SK-N-SH (cell line): ENCODE results near the gene FLT3LG. TPM values are rescaled to one million over a fixed set of nuclear protein-coding genes. Genes with fewer than 3 reads are reported as not detected.

Source experiments
- CTCF ChIA-PET: fragments of 300-600, 350-600 bp; formaldehyde crosslinking; extraction: SDS; loops from one replicate; lab custom pipeline; 2021; lab: Yijun Ruan, JAX
- POLR2A ChIA-PET: fragments of 350-600 bp; sonication (Branson Sonifier 250); formaldehyde crosslinking; extraction: SDS; loops from one replicate; lab custom pipeline; 2020; ENCODE audit warnings: antibody characterized with exemption, inconsistent platforms; lab: Yijun Ruan, JAX
- DNase-seq: peaks from one replicate; pipeline ENCODE4 v3.0.0; 2012
- H2AFZ ChIP-seq: fragments of 200-600 bp; sonication (generic); 2 replicates; pipeline ENCODE4 v1.8.1; 2016; ENCODE audit warnings: antibody characterized with exemption, mild to moderate bottlenecking, low read depth
- H3F3A ChIP-seq: fragments of 200-600 bp; sonication (generic); replicated peaks from 2 replicates; pipeline ENCODE3; 2016; ENCODE audit warnings: antibody characterized with exemption, mild to moderate bottlenecking; ENCODE audit not compliant: insufficient read depth
- H3K27ac ChIP-seq, 2 experiments: fragments of 200-500 bp in 1 of 2; fragments of 200-600 bp in 1 of 2; sonication (Bioruptor generic) in 1 of 2; sonication (generic), shearing (Covaris generic) in 1 of 2; 2 replicates each; pipeline versions ENCODE4 v1.5.1 to v1.6.1; 2014 to 2016; ENCODE audit warnings: low read depth in 2 of 2, inconsistent platforms in 1 of 2, low read length in 1 of 2, mild to moderate bottlenecking in 1 of 2, mixed read lengths in 1 of 2
- H3K27me3 ChIP-seq: fragments of 200-600 bp; sonication (generic), shearing (Covaris generic); 2 replicates; pipeline ENCODE4 v1.6.1; 2016; ENCODE audit warnings: mixed run types; ENCODE audit not compliant: insufficient read depth
- H3K36me3 ChIP-seq, 2 experiments: fragments of 200-500 bp in 1 of 2; fragments of 200-600 bp in 1 of 2; sonication (Bioruptor generic) in 1 of 2; sonication (generic) in 1 of 2; replicated peaks in 1 of 2; 2 replicates each; pipeline versions ENCODE3 to v1.5.1; 2014 to 2016; ENCODE audit warnings: low read length in 1 of 2, mild to moderate bottlenecking in 1 of 2; ENCODE audit not compliant: insufficient read depth in 2 of 2, control insufficient read depth in 1 of 2
- H3K4me1 ChIP-seq, 2 experiments: fragments of 200-500 bp in 1 of 2; fragments of 200-600 bp in 1 of 2; sonication (Bioruptor generic) in 1 of 2; sonication (generic), shearing (Covaris generic) in 1 of 2; 2 replicates each; pipeline versions ENCODE4 v1.5.1 to v1.6.1; 2014 to 2016; ENCODE audit warnings: low read depth in 1 of 2, low read length in 1 of 2, mixed run types in 1 of 2; ENCODE audit not compliant: insufficient read depth in 2 of 2, control insufficient read depth in 1 of 2
- H3K4me2 ChIP-seq: fragments of 200-600 bp; sonication (generic), shearing (Covaris generic); 2 replicates; pipeline ENCODE4 v1.6.1; 2017; ENCODE audit warnings: mixed run types
- H3K4me3 ChIP-seq, 2 experiments: fragments of 200-500 bp in 1 of 2; fragments of 200-600 bp in 1 of 2; sonication (Bioruptor generic) in 1 of 2; sonication (generic), shearing (Covaris generic) in 1 of 2; 2 replicates each; pipeline versions ENCODE4 v1.5.1 to v1.8.1; 2014 to 2016; ENCODE audit warnings: low read depth in 2 of 2, inconsistent platforms in 1 of 2, low read length in 1 of 2, mild to moderate bottlenecking in 1 of 2, mixed read lengths in 1 of 2, moderate library complexity in 1 of 2
- H3K79me2 ChIP-seq: fragments of 200-600 bp; sonication (generic); 2 replicates; pipeline ENCODE4 v1.8.1; 2017; ENCODE audit warnings: mild to moderate bottlenecking; ENCODE audit not compliant: insufficient read depth
- H3K9ac ChIP-seq: fragments of 200-600 bp; sonication (generic); 2 replicates; pipeline ENCODE4 v1.6.1; 2017; ENCODE audit warnings: mixed run types
- H3K9me2 ChIP-seq: fragments of 200-600 bp; sonication (generic); 2 replicates; pipeline ENCODE4 v1.6.1; 2017; ENCODE audit warnings: mixed run types
- H3K9me3 ChIP-seq: fragments of 200-600 bp; sonication (generic); 2 replicates; pipeline ENCODE4 v1.6.1; 2017; ENCODE audit warnings: mixed run types, mild to moderate bottlenecking, moderate library complexity
- H4K20me1 ChIP-seq: fragments of 200-600 bp; sonication (generic); 2 replicates; pipeline ENCODE4 v1.6.1; 2017; ENCODE audit warnings: mild to moderate bottlenecking, mixed run types; ENCODE audit not compliant: insufficient read depth
- CHD2 ChIP-seq: fragments of 150-350 bp; IDR thresholded peaks from 2 replicates; pipeline ENCODE4 v1.6.1; 2018; ENCODE audit warnings: low read length; ENCODE audit not compliant: partially characterized antibody
- EP300 ChIP-seq, 2 experiments: IDR thresholded peaks; 2 replicates each; pipeline versions ENCODE4 v1.4.0 to v1.6.1; 2012; ENCODE audit warnings: borderline replicate concordance in 1 of 2, low read depth in 1 of 2, low read length in 1 of 2
- EZH2phosphoT487 ChIP-seq: fragments of 200-600 bp; sonication (generic); IDR thresholded peaks from 2 replicates; pipeline ENCODE4 v1.6.1; 2017; ENCODE audit warnings: low read depth, mixed run types, mild to moderate bottlenecking, antibody characterized with exemption, moderate library complexity, borderline replicate concordance
- FOSL2 ChIP-seq: IDR thresholded peaks from 2 replicates; pipeline ENCODE4 v1.4.0; 2012; ENCODE audit warnings: low read depth, mild to moderate bottlenecking, moderate library complexity, borderline replicate concordance
- FOXJ3 ChIP-seq: sonication (generic); formaldehyde crosslinking; IDR thresholded peaks from 2 replicates; pipeline ENCODE4 v1.5.1; 2020; ENCODE audit warnings: mild to moderate bottlenecking, missing genetic modification reagents
- FOXM1 ChIP-seq: IDR thresholded peaks from 2 replicates; pipeline ENCODE4 v1.4.0; 2012; ENCODE audit warnings: low read depth, mild to moderate bottlenecking
- GABPA ChIP-seq: IDR thresholded peaks from 2 replicates; pipeline ENCODE4 v1.4.0; 2012; ENCODE audit warnings: low read depth, mild to moderate bottlenecking
- GATA2 ChIP-seq: sonication (generic); formaldehyde crosslinking; IDR thresholded peaks from 2 replicates; pipeline ENCODE4 v1.5.0; 2020; ENCODE audit warnings: mild to moderate bottlenecking, missing genetic modification reagents
- JUND ChIP-seq: IDR thresholded peaks from 2 replicates; pipeline ENCODE4 v1.4.0; 2012
- MAX ChIP-seq: IDR thresholded peaks from 2 replicates; pipeline ENCODE4 v1.4.0; 2012; ENCODE audit warnings: low read depth
- MEF2A ChIP-seq: IDR thresholded peaks from 2 replicates; pipeline ENCODE4 v1.4.0; 2012; ENCODE audit warnings: low read depth, borderline replicate concordance
- MXI1 ChIP-seq: IDR thresholded peaks from 2 replicates; pipeline ENCODE4 v1.6.1; 2012; ENCODE audit warnings: mild to moderate bottlenecking, low read depth, low read length, improper control_type of control experiment
- POLR2AphosphoS5 ChIP-seq: IDR thresholded peaks from 2 replicates; pipeline ENCODE4 v1.6.1; 2012; ENCODE audit warnings: low read depth, low read length
- RAD21 ChIP-seq: IDR thresholded peaks from 2 replicates; pipeline ENCODE4 v1.6.1; 2012; ENCODE audit warnings: mild to moderate bottlenecking, low read length
- REST ChIP-seq: IDR thresholded peaks from 2 replicates; pipeline ENCODE4 v1.6.1; 2012; ENCODE audit warnings: mild to moderate bottlenecking, low read depth, low read length, moderate library complexity
- RXRA ChIP-seq: IDR thresholded peaks from 2 replicates; pipeline ENCODE4 v1.4.0; 2012; ENCODE audit warnings: low read depth, mild to moderate bottlenecking, borderline replicate concordance
- SIN3A ChIP-seq: IDR thresholded peaks from 2 replicates; pipeline ENCODE4 v1.6.1; 2012; ENCODE audit warnings: low read depth, mild to moderate bottlenecking, low read length, moderate library complexity, borderline replicate concordance
- SMC3 ChIP-seq: IDR thresholded peaks from 2 replicates; pipeline ENCODE4 v1.6.1; 2012; ENCODE audit warnings: low read depth, low read length, improper control_type of control experiment
- TAF1 ChIP-seq: IDR thresholded peaks from 2 replicates; pipeline ENCODE4 v1.6.1; 2012; ENCODE audit warnings: low read depth, mild to moderate bottlenecking, low read length, moderate library complexity, borderline replicate concordance
- TCF12 ChIP-seq: IDR thresholded peaks from 2 replicates; pipeline ENCODE4 v1.4.0; 2012
- USF2 ChIP-seq: fragments of 150-350 bp; IDR thresholded peaks from 2 replicates; pipeline ENCODE4 v1.6.1; 2017; ENCODE audit warnings: antibody characterized with exemption, low read length, low read depth, borderline replicate concordance
- ZBTB33 ChIP-seq: IDR thresholded peaks from 2 replicates; pipeline ENCODE4 v1.4.0; 2012; ENCODE audit warnings: low read depth, borderline replicate concordance
- WGBS: methylation state at CpG from one replicate; pipeline ENCODE4 v1.1.6; 2017; ENCODE audit warnings: low lambda C conversion rate; 5-methylcytosine and 5-hydroxymethylcytosine counted together
- polyA plus RNA-seq, 3 experiments: library from polyadenylated mRNA; depleted of rRNA; stranded (reverse); fragments of >200 nt; gene quantifications; 2 replicates each; pipeline ENCODE4 v1.2.3, GENCODE V29; 2012

The FLT3LG gene
- polyA plus RNA-seq, 1 of the 3 experiments (the other 2 are of a cell fraction) = 6.4 TPM

GRCh38 chr19:49470615-49470978 lies 3.4 kb upstream of the FLT3LG start:
- Histone ChIP-seq H3K4me1 (peaks cover 0 to 5% of the 10 kb centered on the region in 2 experiments; a peak in 2 of 4 replicates), H4K20me1 (no peaks in the 10 kb centered on the region), H3K4me3 (no peak overlapping the region), H3K27ac (no peak overlapping the region), H3K36me3 (no peaks in the 10 kb centered on the region), H3K9me3 (no peaks in the 10 kb centered on the region), H3K9me2 (no peaks in the 10 kb centered on the region), H2AFZ (no peak overlapping the region), H3F3A (no peaks in the 10 kb centered on the region), H3K79me2 (no peaks in the 10 kb centered on the region), H3K9ac (no peak overlapping the region), H3K4me2 (no peak overlapping the region), H3K27me3 (no peaks in the 10 kb centered on the region)
- WGBS = 79% methylated on average over 8 of the region's 8 CpGs
- TF ChIP-seq GABPA = no peak
- TF ChIP-seq MAX = no peak
- no peak for TF ChIP-seq CHD2
- TF ChIP-seq POLR2AphosphoS5 = no peak
- no peak for TF ChIP-seq MXI1
- TF ChIP-seq RAD21 = no peak
- TF ChIP-seq TCF12 = no peak
- TF ChIP-seq MEF2A = no peak
- no peak for TF ChIP-seq FOSL2
- no peak for TF ChIP-seq SMC3
- TF ChIP-seq FOXJ3 (CRISPR knock-in tag) = no peak
- no peak for TF ChIP-seq TAF1
- no peak for DNase-seq
- CTCF ChIA-PET = interaction anchor here (0.7 to 1.5 kb wide), 5 partner anchors 8 to 99 kb away, joined by 3 to 7 read pairs (median 3); no protein-coding TSS in a partner anchor
- POLR2A ChIA-PET = no interaction called here

GRCh38 chr19:49472936-49473335 lies 1.1 kb upstream of the FLT3LG start:
- DNase-seq = no peak
- no peaks in the 10 kb centered on the region for H4K20me1 ChIP-seq
- H3K27ac ChIP-seq = no peak overlapping the region
- no peaks in the 10 kb centered on the region for H3K36me3 ChIP-seq
- H3K27me3 ChIP-seq = no peaks in the 10 kb centered on the region
- no peak overlapping the region for H2AFZ ChIP-seq
- no peaks in the 10 kb centered on the region for H3K79me2 ChIP-seq
- ChIA-PET POLR2A (no interaction called here), CTCF (interaction anchor here (0.9 to 2.6 kb wide), 13 partner anchors 8 to 98 kb away, joined by 3 to 16 read pairs (median 7); partner anchors contain the start of genes ALDH16A1, RPL13A and RPS11)
- no peak overlapping the region for H3K9ac ChIP-seq
- H3K9me3 ChIP-seq = no peaks in the 10 kb centered on the region
- H3K4me1 ChIP-seq = peaks cover 0 to 5% of the 10 kb centered on the region in 2 experiments; a peak in 2 of 4 replicates
- 80% methylated on average over 8 of the region's 9 CpGs for WGBS
- no peak overlapping the region for H3K4me3 ChIP-seq
- no peaks in the 10 kb centered on the region for H3K9me2 ChIP-seq
- H3K4me2 ChIP-seq = no peak overlapping the region
- H3F3A ChIP-seq = peaks cover 3% of the 10 kb centered on the region
- TF ChIP-seq MXI1 (no peak), FOSL2 (no peak), FOXM1 (no peak), GABPA (no peak), USF2 (no peak), EZH2phosphoT487 (no peak), RAD21 (no peak), TAF1 (no peak), SIN3A (no peak), REST (no peak), ZBTB33 (no peak), MAX (no peak), GATA2 (CRISPR knock-in tag) (no peak), RXRA (no peak), JUND (no peak), SMC3 (no peak), EP300 (IDR thresholded peaks at IDR 0.05; ENCODE audit: borderline replicate concordance in 1 of 2, low read depth in 1 of 2, low read length in 1 of 2) (no peak)
